Karpas-422 (cell line): ENCODE measurements around the gene LMAN1L. TPM values are rescaled to one million over a fixed set of nuclear protein-coding genes. Genes with fewer than 3 reads are reported as not detected.
A peak's percentile ranks its signal among the peaks of the same experiment; 100 is the strongest.

Source experiments
- DNase-seq: peaks from one replicate; pipeline ENCODE4 v3.0.0-alpha.2; 2015
- H2AFZ ChIP-seq: fragments of 200-600 bp; sonication (generic); 2 replicates; pipeline ENCODE4 v1.6.1; 2014; ENCODE audit warnings: antibody characterized with exemption, low read length, mixed read lengths
- H3K27ac ChIP-seq: fragments of 200-600 bp; sonication (generic); 2 replicates; pipeline ENCODE4 v1.5.1; 2014; ENCODE audit warnings: mild to moderate bottlenecking, low read length, moderate library complexity
- H3K27me3 ChIP-seq: fragments of 200-600 bp; sonication (generic); 2 replicates; pipeline ENCODE4 v1.6.1; 2014; ENCODE audit warnings: low read length, mixed read lengths
- H3K36me3 ChIP-seq: fragments of 200-600 bp; sonication (generic); 2 replicates; pipeline ENCODE4 v1.6.1; 2014; ENCODE audit warnings: low read length, mixed read lengths; ENCODE audit not compliant: insufficient read depth
- H3K4me1 ChIP-seq: fragments of 200-600 bp; sonication (generic); 2 replicates; pipeline ENCODE4 v1.6.1; 2014; ENCODE audit warnings: mild to moderate bottlenecking, low read length, mixed read lengths
- H3K4me2 ChIP-seq: fragments of 200-600 bp; sonication (generic); 2 replicates; pipeline ENCODE4 v1.6.1; 2014; ENCODE audit warnings: low read length, low read depth, mild to moderate bottlenecking; ENCODE audit not compliant: poor library complexity, severe bottlenecking
- H3K4me3 ChIP-seq: fragments of 200-600 bp; sonication (generic); 2 replicates; pipeline ENCODE4 v1.5.1; 2014; ENCODE audit warnings: mild to moderate bottlenecking, antibody characterized with exemption, low read length, mixed read lengths
- H3K79me2 ChIP-seq: fragments of 200-600 bp; sonication (generic); 2 replicates; pipeline ENCODE4 v1.6.1; 2014; ENCODE audit warnings: mild to moderate bottlenecking, low read length, mixed read lengths
- H3K9ac ChIP-seq: fragments of 200-600 bp; sonication (generic); 2 replicates; pipeline ENCODE4 v1.6.0; 2014; ENCODE audit warnings: low read length
- H3K9me2 ChIP-seq: fragments of 200-600 bp; sonication (generic), shearing (Covaris generic); replicated peaks from 2 replicates; pipeline ENCODE4 v1.6.0; 2014; ENCODE audit warnings: mild to moderate bottlenecking, low read length, moderate library complexity; ENCODE audit not compliant: insufficient read depth
- H3K9me3 ChIP-seq: fragments of 300-700, 200-600 bp; sonication (generic); 2 replicates; pipeline ENCODE4 v1.6.1; 2014; ENCODE audit warnings: low read length, mixed read lengths
- H4K20me1 ChIP-seq: fragments of 200-600 bp; sonication (generic); 2 replicates; pipeline ENCODE4 v1.6.1; 2014; ENCODE audit warnings: mild to moderate bottlenecking, antibody characterized with exemption, low read length, low read depth; ENCODE audit not compliant: insufficient read depth
- total RNA-seq: library from RNA; depleted of rRNA; stranded (reverse); fragments of >200 nt; shearing (Covaris generic); gene quantifications from 2 replicates; pipeline ENCODE4 v1.2.3, GENCODE V29; 2014; ENCODE audit warnings: low replicate concordance

Gene LMAN1L
- total RNA-seq, 1 experiment from 2014 or later: 3.3 TPM

DNA sequence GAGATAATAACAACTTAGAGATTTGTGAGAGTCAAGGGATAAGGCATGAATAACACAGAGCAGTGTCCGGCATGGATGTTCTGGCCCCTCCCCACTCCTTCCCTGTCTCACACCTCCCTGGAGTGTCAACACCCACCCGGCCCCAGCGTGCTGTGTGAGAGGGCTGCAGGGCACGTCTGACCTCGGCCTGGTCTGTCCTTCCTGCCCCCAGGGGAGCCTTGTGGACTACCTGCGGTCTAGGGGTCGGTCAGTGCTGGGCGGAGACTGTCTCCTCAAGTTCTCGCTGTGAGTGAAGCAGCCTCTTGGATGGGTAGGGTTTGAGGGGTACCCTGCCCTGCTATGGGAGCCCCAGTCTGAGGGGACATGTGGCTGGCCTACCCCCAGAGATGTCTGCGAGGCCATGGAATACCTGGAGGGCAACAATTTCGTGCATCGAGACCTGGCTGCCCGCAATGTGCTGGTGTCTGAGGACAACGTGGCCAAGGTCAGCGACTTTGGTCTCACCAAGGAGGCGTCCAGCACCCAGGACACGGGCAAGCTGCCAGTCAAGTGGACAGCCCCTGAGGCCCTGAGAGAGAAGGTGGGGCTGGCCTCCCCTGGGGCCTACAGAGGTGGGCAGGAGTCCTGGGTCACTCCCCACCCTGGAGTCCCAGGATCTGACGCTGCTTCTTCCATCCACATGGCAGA is 11.2 kb upstream of the LMAN1L start:
- Histone ChIP-seq H3K4me3 (no peak overlapping the region), H4K20me1 (peaks cover 18% of the 10 kb centered on the region), H3K9ac (no peak overlapping the region), H3K9me3 (no peaks in the 10 kb centered on the region), H3K27ac (peak overlapping the region; percentile 100), H3K36me3 (peaks cover 49% of the 10 kb centered on the region), H3K27me3 (no peaks in the 10 kb centered on the region), H3K79me2 (peaks cover 19% of the 10 kb centered on the region), H3K9me2 (no peaks in the 10 kb centered on the region), H3K4me1 (peaks cover 43% of the 10 kb centered on the region), H2AFZ (no peak overlapping the region), H3K4me2 (no peak overlapping the region)
- no peak for DNase-seq

DNA sequence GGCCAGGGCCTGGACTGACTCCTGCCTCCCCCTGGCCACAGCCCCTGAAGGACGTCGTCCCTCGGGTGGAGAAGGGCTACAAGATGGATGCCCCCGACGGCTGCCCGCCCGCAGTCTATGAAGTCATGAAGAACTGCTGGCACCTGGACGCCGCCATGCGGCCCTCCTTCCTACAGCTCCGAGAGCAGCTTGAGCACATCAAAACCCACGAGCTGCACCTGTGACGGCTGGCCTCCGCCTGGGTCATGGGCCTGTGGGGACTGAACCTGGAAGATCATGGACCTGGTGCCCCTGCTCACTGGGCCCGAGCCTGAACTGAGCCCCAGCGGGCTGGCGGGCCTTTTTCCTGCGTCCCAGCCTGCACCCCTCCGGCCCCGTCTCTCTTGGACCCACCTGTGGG is 10.3 kb upstream of the LMAN1L start:
- Histone ChIP-seq H3K9me2 (no peaks in the 10 kb centered on the region), H3K79me2 (peaks cover 16% of the 10 kb centered on the region), H3K9ac (no peak overlapping the region), H3K9me3 (no peaks in the 10 kb centered on the region), H3K27me3 (no peaks in the 10 kb centered on the region), H3K4me3 (no peak overlapping the region), H3K27ac (no peak overlapping the region), H3K4me2 (no peak overlapping the region), H2AFZ (no peak overlapping the region), H3K4me1 (peaks cover 38% of the 10 kb centered on the region), H3K36me3 (peaks cover 49% of the 10 kb centered on the region), H4K20me1 (peaks cover 22% of the 10 kb centered on the region)
- DNase-seq: no peak

DNA sequence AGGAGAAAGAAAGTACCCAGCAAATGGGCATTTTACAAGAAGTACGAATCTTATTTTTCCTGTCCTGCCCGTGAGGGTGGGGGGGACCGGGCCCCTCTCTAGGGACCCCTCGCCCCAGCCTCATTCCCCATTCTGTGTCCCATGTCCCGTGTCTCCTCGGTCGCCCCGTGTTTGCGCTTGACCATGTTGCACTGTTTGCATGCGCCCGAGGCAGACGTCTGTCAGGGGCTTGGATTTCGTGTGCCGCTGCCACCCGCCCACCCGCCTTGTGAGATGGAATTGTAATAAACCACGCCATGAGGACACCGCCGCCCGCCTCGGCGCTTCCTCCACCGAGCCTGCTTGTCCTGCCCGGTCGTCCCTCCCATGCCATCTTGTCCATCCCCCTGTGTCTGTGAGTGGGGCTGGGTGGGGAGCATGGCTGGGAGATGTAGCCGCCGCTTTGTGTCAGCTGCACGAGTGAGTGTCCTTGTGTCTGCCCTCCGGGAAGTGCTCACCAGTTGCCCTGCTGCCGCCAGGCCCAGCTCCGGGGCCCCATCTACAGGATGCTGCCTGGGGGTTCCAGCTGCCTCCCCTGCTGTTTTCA is 9.7 kb upstream of the LMAN1L start:
- Histone ChIP-seq H3K27ac (no peak overlapping the region), H3K36me3 (peaks cover 47% of the 10 kb centered on the region)

DNA sequence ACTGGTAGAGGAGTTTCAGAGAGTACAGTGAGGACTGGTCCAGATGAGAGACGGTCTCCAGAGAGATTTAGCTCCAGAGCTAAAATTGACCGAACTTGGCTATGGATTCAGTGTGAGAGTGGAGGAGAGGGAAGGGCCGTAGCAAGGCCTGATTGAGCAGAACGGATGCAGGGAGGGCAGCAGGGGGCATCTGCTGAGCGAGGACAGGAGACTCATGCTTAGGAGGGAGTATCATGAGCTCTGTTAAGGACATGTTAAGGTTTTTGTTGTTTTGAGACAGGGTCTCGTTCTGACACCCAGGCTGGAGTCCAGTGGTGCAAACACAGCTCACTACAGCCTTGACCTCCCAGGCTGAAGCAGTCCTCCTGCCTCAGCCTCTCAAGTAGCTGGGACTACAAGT is 7.7 kb upstream of the LMAN1L start:
- no peaks in the 10 kb centered on the region for H3K27me3 ChIP-seq
- no peak overlapping the region for H2AFZ ChIP-seq
- peaks cover 40% of the 10 kb centered on the region for H3K36me3 ChIP-seq
- no peak overlapping the region for H3K4me3 ChIP-seq
- H3K9me3 ChIP-seq: no peaks in the 10 kb centered on the region
- 0 out of 2 replicates have a peak, but pooled peaks cover 8% of the 10 kb centered on the region for H3K79me2 ChIP-seq
- H3K9ac ChIP-seq: no peak overlapping the region
- no peak for DNase-seq
- 0 out of 2 replicates have a peak overlapping the region, but pooled peaks have one; percentile 13 for H3K27ac ChIP-seq
- H4K20me1 ChIP-seq: peaks cover 18% of the 10 kb centered on the region
- no peaks in the 10 kb centered on the region for H3K9me2 ChIP-seq
- peaks cover 38% of the 10 kb centered on the region for H3K4me1 ChIP-seq
- no peak overlapping the region for H3K4me2 ChIP-seq

More for the DNA sequence above, 9.7 kb upstream of the LMAN1L start:
- Histone ChIP-seq H4K20me1 (peaks cover 18% of the 10 kb centered on the region), H3K4me1 (peaks cover 38% of the 10 kb centered on the region), H3K79me2 (peaks cover 10% of the 10 kb centered on the region; the same call in 1 of the 2 replicates), H3K9me3 (no peaks in the 10 kb centered on the region), H3K9me2 (no peaks in the 10 kb centered on the region), H3K4me2 (no peak overlapping the region), H2AFZ (no peak overlapping the region), H3K9ac (no peak overlapping the region), H3K4me3 (no peak overlapping the region), H3K27me3 (no peaks in the 10 kb centered on the region)
- no peak for DNase-seq

DNA sequence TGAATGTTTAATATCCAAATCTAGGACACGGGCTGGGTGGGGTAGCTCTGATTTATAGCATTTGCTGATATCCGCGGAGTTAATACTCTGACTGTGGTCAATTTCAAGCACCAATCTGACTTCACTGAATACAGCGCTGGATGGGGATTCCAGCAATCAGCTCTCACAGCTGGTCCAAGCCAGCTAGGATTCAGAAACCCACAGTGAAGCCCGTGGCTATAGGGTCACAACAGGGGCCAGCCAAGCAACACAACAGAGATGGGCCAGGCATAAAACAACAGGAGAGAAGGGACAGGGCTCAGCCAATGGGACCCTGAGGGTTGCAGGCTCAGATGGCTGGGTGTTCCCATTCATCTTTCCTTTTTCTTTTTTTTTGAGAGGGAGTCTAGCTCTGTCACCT is 5.4 kb upstream of the LMAN1L start:
- H2AFZ ChIP-seq: no peak overlapping the region
- no peaks in the 10 kb centered on the region for H3K27me3 ChIP-seq
- peak overlapping the region; percentile 74 for H3K27ac ChIP-seq
- H3K9ac ChIP-seq: no peak overlapping the region
- peaks cover 19% of the 10 kb centered on the region for H3K36me3 ChIP-seq
- no peaks in the 10 kb centered on the region for H3K9me3 ChIP-seq
- peaks cover 6% of the 10 kb centered on the region; the same call in 1 of the 2 replicates for H4K20me1 ChIP-seq
- H3K9me2 ChIP-seq: no peaks in the 10 kb centered on the region
- H3K4me3 ChIP-seq: no peak overlapping the region
- peaks cover 31% of the 10 kb centered on the region for H3K4me1 ChIP-seq
- H3K4me2 ChIP-seq: no peak overlapping the region
- H3K79me2 ChIP-seq: no peaks in the 10 kb centered on the region
- DNase-seq: peak; percentile 54

DNA sequence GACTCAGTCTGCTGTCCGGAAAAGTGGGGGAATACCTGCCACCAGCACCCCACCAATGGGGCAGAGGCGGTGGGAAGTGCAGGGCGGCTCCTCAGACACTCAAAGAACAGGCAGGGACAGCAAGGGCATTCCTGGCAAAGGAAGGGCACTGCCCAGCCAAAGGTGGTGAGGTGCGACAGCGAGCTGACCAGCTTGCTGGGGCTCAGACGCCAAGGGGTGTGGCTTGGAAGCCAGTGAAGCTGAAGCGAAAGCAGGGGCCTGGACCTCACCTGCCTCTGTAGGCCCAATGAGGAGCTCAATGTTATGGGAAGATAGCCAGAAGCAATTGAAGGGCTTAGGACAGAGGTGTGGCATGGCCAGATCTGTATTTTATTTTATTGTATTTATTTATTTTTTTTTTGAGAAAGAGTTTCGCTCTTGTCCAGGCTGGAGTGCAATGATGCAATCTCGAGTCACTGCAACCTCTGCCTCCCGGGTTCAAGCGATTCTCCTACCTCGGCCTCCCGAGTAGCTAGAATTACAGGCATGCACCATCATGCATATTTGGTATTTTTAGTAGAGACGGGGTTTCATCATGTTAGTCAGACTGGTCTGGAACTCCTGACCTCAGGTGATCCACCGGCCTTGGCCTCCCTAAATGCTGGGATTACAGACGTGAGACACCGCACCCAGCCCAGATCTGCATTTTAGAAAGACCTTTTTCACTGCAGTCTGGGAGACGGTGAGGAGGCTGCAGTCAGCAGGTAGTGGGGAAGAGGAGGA is 4.4 kb upstream of the LMAN1L start:
- H3K36me3 ChIP-seq: peaks cover 10% of the 10 kb centered on the region
- peak overlapping the region; percentile 32 for H3K9ac ChIP-seq
- no peaks in the 10 kb centered on the region for H3K9me2 ChIP-seq
- peak; percentile 69 for DNase-seq
- H2AFZ ChIP-seq: no peak overlapping the region
- H3K9me3 ChIP-seq: no peaks in the 10 kb centered on the region
- no peaks in the 10 kb centered on the region for H3K79me2 ChIP-seq
- H3K4me3 ChIP-seq: no peak overlapping the region
- no peak overlapping the region for H3K4me2 ChIP-seq
- peaks cover 6% of the 10 kb centered on the region; the same call in 1 of the 2 replicates for H4K20me1 ChIP-seq
- H3K27me3 ChIP-seq: no peaks in the 10 kb centered on the region
- peaks cover 31% of the 10 kb centered on the region for H3K4me1 ChIP-seq
- peak overlapping the region; percentile 74 for H3K27ac ChIP-seq

DNA sequence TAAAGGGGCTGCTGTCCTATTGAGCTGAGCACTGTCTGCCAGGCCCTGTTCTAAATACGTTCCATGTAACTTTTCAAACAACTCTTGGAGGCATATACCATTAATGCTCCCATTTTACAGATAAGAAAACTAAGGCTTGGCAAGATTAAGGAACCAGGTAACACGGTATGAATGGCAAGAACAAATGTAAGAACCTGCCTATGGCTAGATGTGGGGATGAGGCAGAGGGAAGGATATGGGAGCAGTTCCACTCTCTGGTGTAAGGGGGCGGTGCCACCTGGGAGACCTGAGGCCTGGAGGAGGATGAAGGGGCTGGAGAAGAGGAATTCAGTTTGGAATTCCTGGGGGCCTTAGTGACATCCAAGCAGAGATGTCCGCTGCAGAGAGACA is 3.8 kb upstream of the LMAN1L start:
- Histone ChIP-seq H3K27me3 (no peaks in the 10 kb centered on the region), H3K27ac (peak overlapping the region; percentile 74), H3K9me2 (no peaks in the 10 kb centered on the region), H3K4me2 (peak overlapping the region; percentile 17), H4K20me1 (peaks cover 6% of the 10 kb centered on the region; the same call in 1 of the 2 replicates), H3K4me3 (no peak overlapping the region), H2AFZ (no peak overlapping the region), H3K36me3 (peaks cover 4% of the 10 kb centered on the region), H3K79me2 (no peaks in the 10 kb centered on the region), H3K9me3 (no peaks in the 10 kb centered on the region), H3K9ac (peak overlapping the region; percentile 25), H3K4me1 (peaks cover 31% of the 10 kb centered on the region)
- peak; percentile 70 for DNase-seq

DNA sequence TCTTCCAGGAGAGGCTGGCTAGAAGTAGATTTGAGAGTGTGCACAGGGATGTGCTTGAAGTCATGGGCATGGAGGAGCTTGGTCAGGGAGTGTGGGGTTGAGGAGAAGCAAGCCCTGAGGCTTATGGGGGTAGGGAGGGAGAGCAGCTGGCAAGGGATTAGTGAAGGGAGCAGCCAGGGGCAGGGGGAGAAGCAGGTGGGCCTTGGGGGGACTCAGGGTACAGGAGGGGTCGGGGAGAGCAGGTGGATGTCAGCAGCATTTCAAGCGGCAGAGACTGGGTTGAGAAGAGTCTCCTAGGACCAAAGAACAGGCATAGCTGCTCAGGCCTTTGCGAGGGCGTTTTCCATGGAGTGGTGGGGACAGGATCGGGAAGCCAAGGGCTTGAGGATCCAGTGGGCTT is 3.4 kb upstream of the LMAN1L start:
- Histone ChIP-seq H3K9ac (peak overlapping the region; percentile 25), H3K4me2 (peak overlapping the region; percentile 17), H3K79me2 (no peaks in the 10 kb centered on the region), H2AFZ (no peak overlapping the region), H3K9me3 (no peaks in the 10 kb centered on the region), H3K36me3 (0 out of 2 replicates have a peak, but pooled peaks cover under 1% of the 10 kb centered on the region), H3K27ac (peak overlapping the region; percentile 74), H4K20me1 (peaks cover 6% of the 10 kb centered on the region; the same call in 1 of the 2 replicates), H3K27me3 (no peaks in the 10 kb centered on the region), H3K4me3 (no peak overlapping the region), H3K4me1 (peaks cover 31% of the 10 kb centered on the region), H3K9me2 (no peaks in the 10 kb centered on the region)
- DNase-seq: peak; percentile 66
